HG03565 (cell line): Measurements from ENCODE around the gene BMPER.

Experiments
- ATAC-seq: cut with Tn5 transposase; IDR thresholded peaks from one replicate; pipeline ENCODE4 v1.9.1; 2021; ENCODE audit warnings: mild to moderate bottlenecking, moderate library complexity; ENCODE audit not compliant: unreplicated experiment

BMPER gene

GRCh38 chr7:34130558-34131295, 225.4 kb downstream of the BMPER start:
- no peak for ATAC-seq

GRCh38 chr7:34131371-34131770, 226.0 kb downstream of the BMPER start:
- no peak for ATAC-seq

- ATAC-seq, result no peak
Measured at GRCh38 chr7:34133356-34133982, 228.1 kb downstream of the BMPER start.

- no peak for ATAC-seq
Measured at GRCh38 chr7:34133983-34134782, 228.8 kb downstream of the BMPER start.

GRCh38 chr7:34135924-34136323, 230.6 kb downstream of the BMPER start:
- ATAC-seq, result no peak

- ATAC-seq, result no peak
Measured at GRCh38 chr7:34136698-34137097, 231.4 kb downstream of the BMPER start.

GRCh38 chr7:34137176-34137575, 231.8 kb downstream of the BMPER start:
- ATAC-seq, result no peak

GRCh38 chr7:34138483-34138882, 233.1 kb downstream of the BMPER start:
- no peak for ATAC-seq

GRCh38 chr7:34139086-34139485, 233.7 kb downstream of the BMPER start:
- no peak for ATAC-seq

- no peak for ATAC-seq
Measured at GRCh38 chr7:34140066-34140465, 234.7 kb downstream of the BMPER start.

GRCh38 chr7:34143402-34143801, 238.1 kb downstream of the BMPER start:
- no peak for ATAC-seq

GRCh38 chr7:34145603-34146002, 240.3 kb downstream of the BMPER start:
- ATAC-seq, result no peak

GRCh38 chr7:34153656-34154270, 248.4 kb downstream of the BMPER start:
- no peak for ATAC-seq

GRCh38 chr7:34155220-34155908, 250.0 kb downstream of the BMPER start:
- ATAC-seq, result no peak

GRCh38 chr7:34156336-34156735, 251.0 kb downstream of the BMPER start:
- ATAC-seq, result no peak

GRCh38 chr7:34157137-34157536, 251.8 kb downstream of the BMPER start:
- ATAC-seq, result no peak

- no peak for ATAC-seq
Measured at GRCh38 chr7:34158368-34159153, 253.2 kb downstream of the BMPER start.

GRCh38 chr7:34160261-34160752, 255.0 kb downstream of the BMPER start:
- ATAC-seq, result no peak

GRCh38 chr7:34162027-34162565, 256.8 kb downstream of the BMPER start:
- ATAC-seq, result no peak

GRCh38 chr7:34162677-34163076, 257.3 kb downstream of the BMPER start:
- ATAC-seq, result no peak
